Liver (tissue), 9 donors: ENCODE measurements around the gene ADCY2. TPM values are rescaled to one million over a fixed set of nuclear protein-coding genes. Genes with fewer than 3 reads are reported as not detected.

Source experiments
- DNase-seq: peaks from one replicate; pipeline ENCODE4 v3.0.0-alpha.2; 2017; ENCODE audit warnings: low spot score
- H3K27ac ChIP-seq, 2 donors: one replicate each; pipeline ENCODE4 v1.7.0; 2013; ENCODE audit warnings: inconsistent platforms in 2 of 2, low read length in 2 of 2, control low read depth in 1 of 2, low read depth in 1 of 2, mild to moderate bottlenecking in 1 of 2
- H3K27me3 ChIP-seq, 4 donors: one replicate each; pipeline versions ENCODE4 v1.6.1 to v1.7.0; 2013; ENCODE audit warnings: low read length in 3 of 4, inconsistent platforms in 1 of 4, mild to moderate bottlenecking in 1 of 4, moderate library complexity in 1 of 4; ENCODE audit not compliant: control insufficient read depth in 4 of 4, insufficient read depth in 4 of 4
- H3K36me3 ChIP-seq, 4 donors: one replicate each; pipeline versions ENCODE4 v1.6.1 to v1.7.0; 2013; ENCODE audit warnings: low read length in 3 of 4, mild to moderate bottlenecking in 3 of 4, low read depth in 1 of 4, moderate library complexity in 1 of 4; ENCODE audit not compliant: control insufficient read depth in 4 of 4, insufficient read depth in 3 of 4
- H3K4me1 ChIP-seq, 4 donors: one replicate each; pipeline versions ENCODE4 v1.6.1 to v1.7.0; 2013; ENCODE audit warnings: low read length in 3 of 4, mild to moderate bottlenecking in 3 of 4, moderate library complexity in 1 of 4; ENCODE audit not compliant: control insufficient read depth in 4 of 4, insufficient read depth in 4 of 4
- H3K4me3 ChIP-seq, 3 donors: one replicate each; pipeline versions ENCODE4 v1.6.1 to v1.7.0; 2013; ENCODE audit warnings: low read length in 3 of 3, control low read depth in 1 of 3, low read depth in 1 of 3, mild to moderate bottlenecking in 1 of 3
- H3K9ac ChIP-seq, 2 donors: one replicate each; pipeline ENCODE4 v1.7.0; 2013; ENCODE audit warnings: low read length in 2 of 2, mild to moderate bottlenecking in 2 of 2, moderate library complexity in 2 of 2, control low read depth in 1 of 2, low read depth in 1 of 2
- H3K9me3 ChIP-seq, 4 donors: one replicate each; pipeline versions ENCODE4 v1.6.1 to v1.7.0; 2013; ENCODE audit warnings: low read length in 3 of 4; ENCODE audit not compliant: control insufficient read depth in 4 of 4
- ATF3 ChIP-seq: IDR thresholded peaks from 2 replicates; pipeline ENCODE4 v1.6.1; 2016; ENCODE audit warnings: antibody characterized with exemption
- CTCF ChIP-seq: fragments of 150-350 bp; IDR thresholded peaks from 2 replicates; pipeline ENCODE4 v1.5.1; 2017; ENCODE audit warnings: improper control_type of control experiment, low read depth, low read length; ENCODE audit not compliant: missing input control
- FOXA1 ChIP-seq: IDR thresholded peaks from 2 replicates; pipeline ENCODE4 v1.6.1; 2016; ENCODE audit warnings: antibody characterized with exemption
- FOXA2 ChIP-seq: IDR thresholded peaks from 2 replicates; pipeline ENCODE4 v1.6.1; 2016; ENCODE audit warnings: antibody characterized with exemption
- GABPA ChIP-seq, 2 donors: IDR thresholded peaks in 1 of 2; conservative IDR thresholded peaks in 1 of 2; 2 replicates each; pipeline ENCODE4 v1.6.1; 2016; ENCODE audit warnings: antibody characterized with exemption in 2 of 2, mild to moderate bottlenecking in 1 of 2, moderate library complexity in 1 of 2
- JUND ChIP-seq, 2 donors: IDR thresholded peaks; 2 replicates each; pipeline ENCODE4 v1.6.1; 2016; ENCODE audit warnings: antibody characterized with exemption in 2 of 2
- NR2F2 ChIP-seq: IDR thresholded peaks from 2 replicates; pipeline ENCODE4 v1.6.1; 2016; ENCODE audit warnings: antibody characterized with exemption
- RAD21 ChIP-seq, 2 donors: IDR thresholded peaks; 2 replicates each; pipeline ENCODE4 v1.6.1; 2016; ENCODE audit warnings: antibody characterized with exemption in 2 of 2, mild to moderate bottlenecking in 2 of 2
- REST ChIP-seq: IDR thresholded peaks from 2 replicates; pipeline ENCODE4 v1.6.1; 2016; ENCODE audit warnings: antibody characterized with exemption, mild to moderate bottlenecking
- RXRA ChIP-seq, 2 donors: IDR thresholded peaks; 2 replicates each; pipeline ENCODE4 v1.6.1; 2017 to 2018; ENCODE audit warnings: antibody characterized with exemption in 2 of 2, mild to moderate bottlenecking in 1 of 2
- SP1 ChIP-seq: IDR thresholded peaks from 2 replicates; pipeline ENCODE4 v1.6.1; 2018; ENCODE audit warnings: antibody characterized with exemption, mild to moderate bottlenecking
- TAF1 ChIP-seq: conservative IDR thresholded peaks from 2 replicates; pipeline ENCODE4 v1.6.1; 2016; ENCODE audit warnings: antibody characterized with exemption, mild to moderate bottlenecking
- YY1 ChIP-seq: IDR thresholded peaks from 2 replicates; pipeline ENCODE4 v1.6.1; 2016; ENCODE audit warnings: antibody characterized with exemption, mild to moderate bottlenecking
- ZBTB33 ChIP-seq: IDR thresholded peaks from 2 replicates; pipeline ENCODE4 v1.6.1; 2016; ENCODE audit warnings: antibody characterized with exemption
- WGBS: extraction: QIAGEN DNeasy Blood & Tissue Kit; methylation state at CpG from one replicate; pipeline ENCODE4 v1.1.7; 2013; 5-methylcytosine and 5-hydroxymethylcytosine counted together
- polyA plus RNA-seq, 2 donors: library from polyadenylated mRNA; stranded (reverse) in 1 of 2; unstranded in 1 of 2; fragments of 200-250 nt in 1 of 2; fragments of >200 nt in 1 of 2; fragmentation: Nextera tagmentation in 1 of 2; extraction: Ambion mirVana in 1 of 2; gene quantifications; one replicate each; pipeline versions ENCODE4 v1.2.1 to v1.2.3, GENCODE V29; 2013 to 2015
- total RNA-seq, 2 donors: library from RNA; depleted of rRNA; stranded (reverse); fragments of >200 nt; gene quantifications; one replicate each; pipeline ENCODE4 v1.2.3, GENCODE V29; 2014
- donor health status: healthy.
- donor health status: healthy.
- donor health status: healthy.
- donor health status: healthy.
- donor health status: healthy.

ADCY2 gene
- total and polyA plus RNA-seq, 4 donors, result not detected

GRCh38 chr5:7393921-7394799 lies 1.8 kb upstream of the ADCY2 start:
- Histone ChIP-seq H3K9ac (no peak overlapping the region), H3K9me3 (peaks cover 0 to 4% (median 1%) of the 10 kb centered on the region in 4 donors), H3K4me1 (peaks cover 2 to 6% (median 6%) of the 10 kb centered on the region in 4 donors), H3K36me3 (no peaks in the 10 kb centered on the region), H3K27me3 (peaks cover 0 to 20% (median 13%) of the 10 kb centered on the region in 4 donors), H3K4me3 (no peak overlapping the region), H3K27ac (no peak overlapping the region)
- TF ChIP-seq RXRA (IDR thresholded peaks at IDR 0.05) (no peak), CTCF (no peak), ZBTB33 (no peak), ATF3 (no peak), GABPA (IDR thresholded peaks at IDR 0.05 in 1 of 2, conservative IDR thresholded peaks at IDR 0.05 in 1 of 2) (no peak), YY1 (no peak), JUND (IDR thresholded peaks at IDR 0.05) (no peak), NR2F2 (no peak), FOXA2 (no peak), TAF1 (no peak), REST (no peak), RAD21 (IDR thresholded peaks at IDR 0.05) (no peak), SP1 (no peak), FOXA1 (no peak)
- no peak for DNase-seq
- WGBS, result 72% methylated on average over 14 of the region's 14 CpGs
